Measurements from ENCODE around the gene ZER1.
A peak's percentile ranks its signal among the peaks of the same experiment; 100 is the strongest.
"Not testable (repeated sequence)": the region's sequence is repeated elsewhere in the genome, so short reads cannot be mapped to it uniquely, and the experiment has no call there.

ZER1 gene

GRCh38 chr9:128693738-128694137, 78.0 kb downstream of the ZER1 start:
- DNase-seq (ENCODE audit: low read depth, low spot score) = not testable (repeated sequence)

- no peak for DNase-seq (ENCODE audit: low read depth, low spot score)
These were observed 81.1 kb downstream of the ZER1 start for GRCh38 chr9:128690684-128691034.

DNA sequence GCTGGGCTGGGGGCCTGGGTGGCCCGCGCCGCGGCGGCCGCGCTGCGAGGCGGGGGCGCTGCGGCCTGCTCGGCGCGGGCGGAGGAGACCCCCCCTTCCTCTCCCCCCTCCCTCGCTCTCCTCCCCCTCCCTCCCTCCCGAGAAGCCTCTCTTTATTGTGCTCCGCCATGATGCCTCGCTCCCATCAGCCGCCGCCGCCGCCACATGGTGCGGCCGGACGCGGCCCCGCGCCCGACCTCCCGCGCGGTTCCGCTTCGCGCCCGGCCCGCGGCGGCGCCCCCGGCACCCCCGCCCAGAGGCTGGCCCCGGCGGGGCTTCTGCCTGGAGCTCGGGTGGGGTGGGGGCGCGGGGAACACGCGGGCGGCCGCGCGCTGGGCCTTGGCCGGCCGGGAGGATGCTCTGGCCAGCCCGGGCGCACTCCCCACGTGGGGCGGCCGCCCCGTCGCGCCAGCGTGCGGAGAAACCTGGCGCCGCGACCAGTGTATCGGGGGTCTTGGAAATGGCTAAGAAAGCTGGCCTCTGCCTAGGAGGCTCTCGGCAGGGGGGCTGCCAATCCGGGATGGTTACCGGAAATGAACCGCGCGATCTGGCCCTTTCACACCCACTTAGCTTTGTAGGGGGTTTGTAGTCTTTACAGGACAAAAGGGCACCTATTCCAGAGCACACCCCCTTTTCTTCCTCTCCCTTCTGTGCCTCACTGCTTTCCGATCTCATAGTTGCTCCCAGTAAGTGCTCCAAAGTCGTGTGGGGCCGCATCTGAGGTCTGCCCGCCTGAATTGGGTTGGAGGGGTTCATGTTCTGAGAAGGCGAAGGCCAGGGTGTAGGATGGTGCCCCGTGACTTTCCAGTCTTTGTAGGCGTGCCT, 81.7 kb downstream of the ZER1 start:
- no peak for DNase-seq (ENCODE audit: low read depth, low spot score)

- DNase-seq (ENCODE audit: low read depth, low spot score) = no peak
These were observed 82.4 kb downstream of the ZER1 start for GRCh38 chr9:128689293-128689774.

- peak; percentile 64 for DNase-seq (ENCODE audit: low read depth, low spot score)
These were observed 83.0 kb downstream of the ZER1 start, which contains the start of gene SET for GRCh38 chr9:128688501-128689292. Gene SET (plus strand): TSS chr9:128689222. CDS start chr9:128689583, 361 bp downstream.

DNA sequence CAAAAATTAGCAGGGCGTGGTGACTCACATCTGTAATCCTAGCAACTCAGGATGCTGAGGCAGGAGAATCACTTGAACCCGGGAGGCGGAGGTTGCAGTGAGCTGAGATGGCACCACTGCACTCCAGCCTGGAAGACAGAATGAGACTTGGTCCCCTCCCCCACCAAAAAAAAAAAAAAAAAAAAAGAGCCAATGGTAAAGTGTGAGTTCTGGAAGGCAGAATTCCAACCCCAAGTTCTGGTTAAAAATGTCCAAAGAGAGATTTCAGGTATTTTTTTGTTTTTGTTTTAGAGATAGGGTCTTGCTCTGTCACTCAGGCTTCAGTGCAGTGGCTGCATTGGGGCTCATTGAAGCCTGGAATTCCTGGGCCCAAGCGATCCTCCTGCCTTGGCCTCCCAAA, 84.3 kb downstream of the ZER1 start:
- DNase-seq (ENCODE audit: low read depth, low spot score) = no peak

GRCh38 chr9:128685636-128686489, 85.9 kb downstream of the ZER1 start:
- no peak for DNase-seq (ENCODE audit: low read depth, low spot score)

GRCh38 chr9:128684325-128685199, 87.2 kb downstream of the ZER1 start:
- DNase-seq (ENCODE audit: low read depth, low spot score) = peak; percentile 75

DNA sequence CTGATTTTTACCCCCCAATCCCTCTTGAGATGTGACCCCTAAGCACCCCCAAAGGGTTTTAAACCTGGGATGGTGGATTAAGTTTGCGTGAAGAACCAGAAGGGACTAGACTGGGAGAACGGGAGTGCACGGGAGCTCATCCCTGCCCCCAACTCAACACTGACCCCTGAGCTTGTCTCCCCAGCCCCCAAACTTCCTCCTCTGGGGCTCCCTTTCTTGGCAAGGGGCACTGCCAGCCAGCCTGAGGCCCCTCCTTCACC, 87.7 kb downstream of the ZER1 start:
- no peak for DNase-seq (ENCODE audit: low read depth, low spot score)

DNA sequence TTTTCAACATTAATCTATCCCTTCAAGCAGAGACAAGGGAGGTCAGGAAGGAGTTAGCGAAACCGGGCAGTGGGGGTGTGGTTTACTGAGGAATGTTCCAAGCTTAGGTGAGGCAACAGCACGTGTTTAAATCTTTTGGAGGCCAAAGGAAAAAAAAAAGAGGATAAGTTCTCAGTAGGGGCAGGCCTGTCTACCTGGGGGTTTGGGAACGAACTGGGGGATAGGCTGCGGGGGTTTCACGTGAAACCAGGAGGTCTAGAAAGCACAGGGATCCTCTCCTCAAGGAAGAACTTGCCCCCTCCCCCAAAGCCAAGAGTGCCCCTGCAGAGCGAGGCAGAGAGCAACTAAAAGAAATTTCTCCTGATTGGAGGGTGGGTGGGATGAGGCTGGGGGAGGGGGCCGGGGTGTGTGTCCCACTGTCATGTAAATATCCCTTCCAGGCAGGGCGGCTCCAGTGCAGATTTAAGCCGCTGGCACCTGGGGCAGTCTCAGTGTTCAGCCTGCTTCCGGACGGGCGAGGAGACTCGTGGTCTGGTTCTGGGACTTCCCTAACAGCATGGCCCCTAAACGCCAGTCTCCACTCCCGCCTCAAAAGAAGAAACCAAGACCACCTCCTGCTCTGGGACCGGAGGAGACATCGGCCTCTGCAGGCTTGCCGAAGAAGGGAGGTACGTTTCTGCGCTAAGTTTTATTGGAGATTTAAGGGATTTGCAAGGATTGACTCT, 88.2 kb downstream of the ZER1 start:
- peak; percentile 85 for DNase-seq (ENCODE audit: low read depth, low spot score)
